Fibroblast of skin of scalp (primary cell): ENCODE results near the gene MYO3B.

Experiments used
- DNase-seq: peaks from one replicate; pipeline ENCODE4 v3.0.0-alpha.2; 2013

MYO3B gene

GRCh38 chr2:170213651-170214050 lies 35.7 kb downstream of the MYO3B start:
- DNase-seq, result no peak

- DNase-seq, result no peak
Measured at GRCh38 chr2:170214309-170214948, 36.5 kb downstream of the MYO3B start.

DNA sequence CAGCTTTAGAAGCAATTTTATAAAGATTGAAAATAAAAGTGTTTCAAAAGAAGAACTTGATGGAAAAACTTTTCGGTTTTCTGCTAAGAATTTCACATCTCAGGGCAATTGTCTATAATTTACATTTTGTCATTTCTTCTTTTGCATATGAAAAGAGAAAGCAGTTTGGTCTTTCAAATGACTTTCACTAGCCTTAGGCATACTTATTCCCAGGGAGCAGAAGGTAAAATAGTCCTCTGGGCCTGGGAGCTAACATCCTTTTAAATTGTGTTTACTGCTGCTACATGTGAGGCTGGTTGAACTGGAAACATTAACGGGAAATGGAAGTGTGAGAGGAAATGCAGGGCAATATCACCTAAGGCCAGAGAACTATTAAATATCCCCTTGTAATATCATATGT lies 37.1 kb downstream of the MYO3B start:
- no peak for DNase-seq

DNA sequence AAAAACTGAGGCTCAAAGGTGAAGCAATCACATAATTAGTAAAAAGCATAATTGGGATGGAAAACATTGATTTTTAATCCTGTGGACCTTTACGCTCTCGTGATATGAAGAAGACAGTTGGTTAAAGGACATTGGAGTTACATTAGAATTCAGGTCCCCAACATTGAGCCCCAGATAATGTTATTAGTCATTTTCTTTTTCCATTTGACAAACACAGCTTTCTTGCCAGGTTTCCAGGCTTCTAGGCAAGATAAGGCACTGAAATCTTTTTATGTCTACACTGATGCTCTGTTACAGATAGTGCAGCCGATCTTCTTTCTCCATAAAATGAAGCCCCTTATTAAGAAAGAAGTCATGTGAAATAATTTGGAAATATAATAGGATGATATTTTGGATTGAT lies 38.5 kb downstream of the MYO3B start:
- no peak for DNase-seq

DNA sequence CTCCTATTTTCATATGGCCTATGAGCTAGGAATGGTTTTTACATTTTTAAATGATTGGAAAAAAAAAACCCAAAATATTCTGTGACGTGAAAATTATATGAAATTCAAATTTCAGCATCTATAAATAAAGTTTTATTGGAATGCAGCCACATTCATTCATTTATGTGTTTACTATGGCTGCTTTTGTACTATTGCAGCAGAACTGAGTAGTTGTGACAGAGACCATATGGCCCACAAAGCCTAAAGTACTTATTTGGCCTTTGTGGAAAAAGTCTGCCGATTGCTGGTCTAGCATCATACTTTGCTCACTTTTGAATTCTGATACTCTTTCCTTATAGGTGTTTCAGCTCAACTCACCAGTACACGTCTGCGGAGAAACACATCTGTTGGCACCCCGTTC lies 39.0 kb downstream of the MYO3B start:
- DNase-seq, result no peak

- no peak for DNase-seq
Measured at GRCh38 chr2:170217778-170218251, 39.9 kb downstream of the MYO3B start.

DNA sequence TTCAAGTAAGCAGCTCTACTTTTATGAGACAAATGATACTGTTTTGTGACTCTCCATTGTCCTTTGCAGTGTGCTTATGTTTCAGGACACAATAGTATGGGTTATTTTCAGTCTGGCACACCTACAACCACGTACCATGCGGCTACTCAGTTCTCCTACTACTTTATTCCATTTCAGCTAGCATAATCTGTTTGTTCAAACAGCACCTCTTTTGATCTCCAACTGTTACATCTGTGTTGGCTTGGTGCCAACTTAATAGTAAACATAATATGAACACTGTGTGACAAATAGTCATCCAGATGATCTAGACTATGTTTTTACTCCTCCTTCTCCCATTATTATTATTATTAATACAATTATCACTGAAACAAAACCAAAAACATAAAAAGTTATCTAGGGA lies 40.5 kb downstream of the MYO3B start:
- no peak for DNase-seq

DNA sequence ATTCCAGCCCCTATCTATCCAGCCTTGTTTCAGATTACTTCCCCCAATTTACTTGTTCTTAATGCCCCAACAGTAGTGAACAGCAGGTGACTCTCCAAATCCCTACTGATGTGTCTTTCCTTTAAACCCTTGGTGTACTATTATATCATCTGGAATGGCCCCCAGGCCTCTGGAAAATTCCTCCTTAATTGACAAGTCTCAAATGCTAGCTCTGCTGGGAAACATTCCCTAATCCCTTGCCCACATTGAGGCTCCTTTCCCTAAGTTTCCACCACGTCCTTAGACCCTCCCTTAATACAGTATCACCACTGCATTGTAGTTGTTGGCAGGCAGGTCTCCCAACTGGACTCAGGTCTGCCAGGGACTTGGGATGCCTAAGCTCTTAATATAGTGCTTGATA lies 41.0 kb downstream of the MYO3B start:
- no peak for DNase-seq

- DNase-seq, result peak; percentile 25
Measured at GRCh38 chr2:170221317-170222288, 43.7 kb downstream of the MYO3B start.

GRCh38 chr2:170222298-170222697 lies 44.4 kb downstream of the MYO3B start:
- peak; percentile 9 for DNase-seq

DNA sequence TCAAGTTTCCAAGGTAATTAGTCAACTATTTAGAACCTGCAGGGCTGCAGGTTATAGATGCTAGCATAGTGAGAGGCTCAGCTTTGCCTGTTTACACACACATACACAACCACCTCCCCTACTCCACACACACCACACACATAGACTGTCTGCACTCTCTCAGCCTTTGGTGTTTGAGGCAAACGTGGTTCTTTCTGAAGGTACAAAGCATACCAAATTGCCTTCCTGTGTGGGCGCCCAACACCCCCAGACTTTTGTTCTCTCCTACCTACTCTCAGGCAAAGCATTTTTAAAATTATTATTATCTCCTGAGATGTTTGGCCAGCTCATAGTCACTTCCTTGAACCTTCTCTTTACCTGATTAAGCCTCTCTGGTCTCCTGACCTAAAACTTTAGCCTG lies 44.9 kb downstream of the MYO3B start:
- DNase-seq, result no peak

DNA sequence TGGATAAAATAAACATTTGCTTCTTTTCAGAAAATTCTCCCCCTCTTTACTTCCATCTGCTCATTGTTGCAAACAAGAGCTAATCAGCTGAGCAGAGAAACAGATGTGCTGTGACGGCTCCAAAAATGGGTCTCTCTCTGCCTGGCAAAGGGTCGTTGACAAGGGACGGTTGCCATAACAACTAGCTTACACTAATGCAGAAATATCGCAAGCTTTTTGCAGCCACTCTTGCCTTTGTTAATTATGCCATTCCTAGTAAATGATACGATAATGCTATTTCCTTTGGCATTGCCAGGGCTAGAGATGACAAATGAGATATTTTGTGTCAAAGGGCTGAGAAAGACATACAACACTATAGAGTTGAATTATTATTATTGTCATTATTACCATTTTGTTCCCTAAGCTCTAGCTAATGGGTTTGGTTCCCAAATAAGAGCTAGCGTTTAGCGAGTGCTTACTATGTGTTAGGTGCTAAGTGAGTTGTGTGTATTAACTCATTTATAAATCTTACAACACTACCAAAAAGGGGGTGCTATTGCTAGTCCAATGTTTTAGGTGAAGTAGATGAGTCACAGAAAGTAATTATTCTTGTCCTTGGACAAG lies 46.8 kb downstream of the MYO3B start:
- no peak for DNase-seq

DNA sequence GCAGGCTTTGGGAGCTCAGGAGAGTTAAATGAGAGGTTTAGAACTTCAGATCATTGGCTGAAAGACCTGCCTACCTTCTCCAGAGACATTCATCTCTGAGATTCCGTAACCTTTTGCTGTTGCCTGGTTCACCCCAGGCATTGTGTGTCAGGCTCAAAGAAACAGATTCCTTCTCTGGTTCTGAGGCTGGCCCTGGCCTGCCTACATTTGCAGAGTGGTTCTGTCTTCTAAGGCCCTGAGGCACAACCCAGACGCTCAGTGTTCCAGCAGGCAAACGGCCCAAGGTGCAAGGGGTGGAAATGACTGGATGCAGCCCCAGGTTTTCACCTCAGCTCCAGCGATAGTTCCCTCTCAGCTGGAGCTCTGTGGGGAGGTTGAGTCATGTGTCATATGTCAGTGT lies 48.3 kb downstream of the MYO3B start:
- DNase-seq, result no peak

DNA sequence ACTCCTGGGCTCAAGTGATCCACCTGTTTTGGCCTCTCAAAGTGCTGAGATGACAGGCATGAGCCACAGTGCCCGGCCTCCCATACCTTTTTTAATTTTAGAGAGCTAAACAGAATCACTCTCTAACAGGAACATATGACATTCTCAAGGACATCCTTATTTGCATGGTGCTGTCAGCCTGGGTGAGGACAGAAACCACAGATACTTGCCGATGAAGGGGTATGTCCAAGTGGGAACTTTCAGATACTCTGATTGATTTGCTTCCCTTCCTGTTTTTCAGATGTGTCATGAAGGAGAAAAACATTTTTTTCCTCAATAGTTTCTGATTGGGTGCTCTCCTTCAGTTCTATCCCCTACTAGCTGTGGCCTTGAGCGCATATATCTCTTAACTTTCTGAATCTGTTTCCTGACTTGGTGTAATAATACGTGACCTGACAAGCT lies 49.6 kb downstream of the MYO3B start:
- no peak for DNase-seq

GRCh38 chr2:170227951-170228350 lies 50.0 kb downstream of the MYO3B start:
- DNase-seq, result no peak

DNA sequence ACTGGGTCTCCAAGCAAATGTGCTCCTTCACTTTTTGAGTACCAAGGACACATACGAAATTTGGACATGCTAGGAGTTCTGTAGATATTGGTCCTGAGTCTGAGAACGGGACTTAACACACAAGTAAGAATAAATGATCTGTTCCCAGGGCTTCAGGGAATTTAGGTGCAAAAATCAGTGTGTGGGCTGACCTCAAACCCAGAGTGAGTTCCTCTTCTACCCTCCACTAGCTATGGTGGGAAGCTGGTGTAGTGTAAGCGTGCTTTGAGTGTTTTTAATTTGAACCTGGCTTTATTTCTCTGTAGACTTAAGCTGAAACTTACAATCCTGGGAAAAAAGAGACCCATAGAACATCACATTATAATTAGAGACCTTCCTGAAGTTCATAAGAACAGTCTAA lies 50.5 kb downstream of the MYO3B start:
- DNase-seq, result no peak

DNA sequence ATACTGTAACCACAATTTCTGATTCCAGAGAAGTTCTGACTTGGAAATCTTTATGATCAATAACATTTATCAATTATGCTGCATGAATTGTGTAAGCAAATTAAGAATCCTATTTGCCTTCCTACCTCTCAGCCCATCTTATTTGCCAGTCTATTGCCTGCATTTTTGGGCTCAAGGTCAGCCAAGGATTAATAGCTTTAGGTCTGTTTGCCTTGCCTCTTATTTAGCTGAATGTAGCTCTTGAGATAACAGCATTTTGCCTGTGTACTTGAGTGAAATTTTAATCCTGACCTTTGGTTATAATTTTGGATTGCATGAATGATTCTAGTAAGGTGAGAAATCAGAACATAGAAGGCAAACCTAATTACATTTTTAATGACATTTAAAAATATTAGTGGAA lies 51.2 kb downstream of the MYO3B start:
- no peak for DNase-seq

DNA sequence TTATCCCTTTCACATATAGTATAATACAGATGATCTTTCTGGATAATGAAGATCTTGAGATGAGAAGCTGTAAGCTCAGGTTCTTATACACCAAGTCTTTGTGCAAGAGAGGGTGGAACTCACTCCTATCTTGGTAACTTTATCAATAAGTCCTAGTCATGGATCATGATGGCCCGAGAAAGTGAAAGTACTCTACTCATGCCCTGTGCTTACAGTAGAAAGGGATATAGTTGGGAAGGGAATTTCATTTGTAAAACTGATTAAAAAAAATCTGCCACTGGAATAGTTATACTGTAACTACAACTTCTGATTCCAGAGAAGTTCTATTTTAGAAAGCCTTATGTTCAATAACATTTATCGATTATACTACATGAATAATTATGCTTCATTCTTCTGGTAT lies 51.8 kb downstream of the MYO3B start:
- DNase-seq, result no peak

- DNase-seq, result peak; percentile 70
Measured at GRCh38 chr2:170235860-170236679, 58.1 kb downstream of the MYO3B start.

DNA sequence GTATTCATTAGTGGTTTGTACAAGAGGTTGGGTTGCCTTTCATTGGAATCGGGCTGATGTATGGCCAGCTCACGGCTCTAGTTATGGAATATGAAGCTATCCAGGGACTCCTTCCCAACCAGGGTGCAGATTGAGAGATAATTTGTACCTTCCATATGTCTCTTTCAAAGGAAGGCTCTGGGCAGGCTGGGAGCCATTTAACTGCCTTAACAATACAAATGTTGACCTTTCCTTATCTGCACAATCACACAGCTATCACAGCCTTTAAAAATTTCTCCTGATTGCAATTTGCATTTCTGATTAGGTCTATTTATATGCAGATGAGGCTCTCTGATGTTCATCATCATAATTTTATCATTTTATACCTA lies 58.7 kb downstream of the MYO3B start:
- no peak for DNase-seq

GRCh38 chr2:170237572-170238120 lies 59.7 kb downstream of the MYO3B start:
- DNase-seq, result no peak

DNA sequence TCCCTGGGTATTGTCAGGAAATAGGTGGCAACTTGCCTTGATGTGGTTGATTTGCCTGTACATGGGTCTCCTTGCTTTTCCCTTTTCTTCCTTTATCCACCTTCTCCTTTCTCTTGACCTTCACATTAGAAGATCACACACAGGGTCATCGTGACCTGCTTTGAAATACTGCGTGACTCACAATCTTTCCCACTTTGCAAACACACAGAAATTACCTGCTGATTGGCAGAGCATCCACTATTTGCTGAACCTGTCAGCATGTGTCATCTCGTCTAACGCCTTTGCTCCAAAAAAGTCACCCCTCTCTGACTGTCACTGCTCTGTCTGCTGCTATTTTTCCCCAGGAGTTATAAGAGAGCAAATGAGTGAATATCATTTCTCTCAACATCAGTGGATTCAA lies 60.8 kb downstream of the MYO3B start:
- DNase-seq, result no peak
